Hepatocyte (in vitro differentiated cells): ENCODE measurements around the gene ARHGAP33. TPM values are rescaled to one million over a fixed set of nuclear protein-coding genes. Genes with fewer than 3 reads are reported as not detected.

Experiments
- DNase-seq: peaks from one replicate; pipeline ENCODE4 v3.0.0-alpha.2; 2016; ENCODE audit warnings: low spot score
- H2AFZ ChIP-seq: fragments of 200-600 bp; sonication (generic); 2 replicates; pipeline ENCODE4 v1.6.0; 2016; ENCODE audit warnings: antibody characterized with exemption, mild to moderate bottlenecking
- H3K27ac ChIP-seq: fragments of 200-600 bp; sonication (generic); 2 replicates; pipeline ENCODE4 v1.5.1; 2016; ENCODE audit warnings: mild to moderate bottlenecking
- H3K27me3 ChIP-seq: fragments of 200-600 bp; sonication (generic); 2 replicates; pipeline ENCODE4 v1.6.1; 2016
- H3K36me3 ChIP-seq: fragments of 200-600 bp; sonication (generic); replicated peaks from 2 replicates; pipeline ENCODE4 v1.5.1; 2016; ENCODE audit warnings: low read depth; ENCODE audit not compliant: insufficient read depth
- H3K4me1 ChIP-seq: fragments of 200-600 bp; sonication (generic); 2 replicates; pipeline ENCODE4 v1.5.1; 2016; ENCODE audit warnings: mild to moderate bottlenecking, moderate library complexity; ENCODE audit not compliant: insufficient read depth
- H3K4me2 ChIP-seq: fragments of 200-600 bp; sonication (generic); 2 replicates; pipeline ENCODE4 v1.6.0; 2016
- H3K4me3 ChIP-seq: fragments of 200-600 bp; sonication (generic); 2 replicates; pipeline ENCODE4 v1.5.1; 2016; ENCODE audit warnings: mild to moderate bottlenecking
- H3K79me2 ChIP-seq: fragments of 200-600 bp; sonication (generic); 2 replicates; pipeline ENCODE4 v1.6.0; 2017; ENCODE audit warnings: mild to moderate bottlenecking
- H3K9me2 ChIP-seq: fragments of 200-600 bp; sonication (generic); replicated peaks from 2 replicates; pipeline ENCODE4 v1.6.0; 2017; ENCODE audit warnings: mild to moderate bottlenecking; ENCODE audit not compliant: insufficient read depth
- H3K9me3 ChIP-seq: fragments of 200-600 bp; sonication (generic); 2 replicates; pipeline ENCODE4 v1.5.1; 2016; ENCODE audit warnings: low read depth, mild to moderate bottlenecking
- H4K20me1 ChIP-seq: fragments of 200-600 bp; sonication (generic); 2 replicates; pipeline ENCODE4 v1.6.0; 2016; ENCODE audit warnings: mild to moderate bottlenecking; ENCODE audit not compliant: insufficient read depth, poor library complexity, severe bottlenecking
- EZH2 ChIP-seq: fragments of 200-600 bp; sonication (generic); IDR thresholded peaks from 2 replicates; pipeline ENCODE4 v1.6.1; 2016; ENCODE audit warnings: antibody characterized with exemption, mild to moderate bottlenecking, borderline replicate concordance
- EZH2phosphoT487 ChIP-seq: fragments of 200-600 bp; sonication (generic); IDR thresholded peaks from one replicate; pipeline ENCODE4 v1.6.1; 2018; ENCODE audit warnings: antibody characterized with exemption, mild to moderate bottlenecking, low read depth, moderate library complexity; ENCODE audit not compliant: unreplicated experiment, severe bottlenecking
- WGBS: methylation state at CpG from one replicate; pipeline ENCODE4 v1.1.6; 2016; ENCODE audit warnings: low lambda C conversion rate; ENCODE audit errors: missing lambda C conversion rate; 5-methylcytosine and 5-hydroxymethylcytosine counted together
- polyA plus RNA-seq: library from polyadenylated mRNA; unstranded; fragments of >200 nt; fragmentation: Nextera tagmentation; extraction: Ambion mirVana; gene quantifications from 2 replicates; pipeline ENCODE4 v1.2.1, GENCODE V29; 2016
- total RNA-seq: library from RNA; depleted of rRNA; stranded (reverse); fragments of >200 nt; gene quantifications from 2 replicates; pipeline ENCODE4 v1.2.3, GENCODE V29; 2014
- TF ChIP-seq, protein P1 (sequence below): fragments of 200-600 bp; sonication (generic); IDR thresholded peaks from 2 replicates; pipeline ENCODE4 v1.5.1; 2016; ENCODE audit warnings: antibody characterized with exemption, mild to moderate bottlenecking; ENCODE audit not compliant: poor library complexity

The ARHGAP33 gene
- total and polyA plus RNA-seq, 2 experiments from 2014 or later: 6.7 to 7.9 TPM

DNA sequence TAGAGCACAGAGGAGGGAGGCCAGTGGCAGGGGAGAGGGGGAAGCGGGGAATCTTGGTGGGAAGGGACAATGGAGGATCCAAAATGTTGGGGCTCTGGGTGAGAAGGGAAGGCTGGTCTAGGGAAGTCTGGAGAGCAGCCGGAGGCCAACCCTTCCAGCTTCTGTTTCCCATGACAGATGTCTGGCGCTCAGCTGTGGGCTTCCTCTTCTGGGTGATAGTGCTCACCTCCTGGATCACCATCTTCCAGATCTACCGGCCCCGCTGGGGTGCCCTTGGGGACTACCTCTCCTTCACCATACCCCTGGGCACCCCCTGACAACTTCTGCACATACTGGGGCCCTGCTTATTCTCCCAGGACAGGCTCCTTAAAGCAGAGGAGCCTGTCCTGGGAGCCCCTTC, 28.8 kb upstream of the ARHGAP33 start:
- no peaks in the 10 kb centered on the region for H3K9me2 ChIP-seq
- no peaks in the 10 kb centered on the region for H3K36me3 ChIP-seq
- H3K27me3 ChIP-seq: no peaks in the 10 kb centered on the region
- no peak for DNase-seq
- peaks cover 11% of the 10 kb centered on the region for H3K4me1 ChIP-seq
- 93% methylated on average over 5 of the region's 5 CpGs for WGBS
- no peaks in the 10 kb centered on the region for H3K9me3 ChIP-seq
- peaks cover 36% of the 10 kb centered on the region for H3K79me2 ChIP-seq
- H3K4me3 ChIP-seq: peak overlapping the region; percentile 48
- TF ChIP-seq EZH2phosphoT487 (no peak), EZH2 (no peak)
- TF ChIP-seq, protein P1, sequence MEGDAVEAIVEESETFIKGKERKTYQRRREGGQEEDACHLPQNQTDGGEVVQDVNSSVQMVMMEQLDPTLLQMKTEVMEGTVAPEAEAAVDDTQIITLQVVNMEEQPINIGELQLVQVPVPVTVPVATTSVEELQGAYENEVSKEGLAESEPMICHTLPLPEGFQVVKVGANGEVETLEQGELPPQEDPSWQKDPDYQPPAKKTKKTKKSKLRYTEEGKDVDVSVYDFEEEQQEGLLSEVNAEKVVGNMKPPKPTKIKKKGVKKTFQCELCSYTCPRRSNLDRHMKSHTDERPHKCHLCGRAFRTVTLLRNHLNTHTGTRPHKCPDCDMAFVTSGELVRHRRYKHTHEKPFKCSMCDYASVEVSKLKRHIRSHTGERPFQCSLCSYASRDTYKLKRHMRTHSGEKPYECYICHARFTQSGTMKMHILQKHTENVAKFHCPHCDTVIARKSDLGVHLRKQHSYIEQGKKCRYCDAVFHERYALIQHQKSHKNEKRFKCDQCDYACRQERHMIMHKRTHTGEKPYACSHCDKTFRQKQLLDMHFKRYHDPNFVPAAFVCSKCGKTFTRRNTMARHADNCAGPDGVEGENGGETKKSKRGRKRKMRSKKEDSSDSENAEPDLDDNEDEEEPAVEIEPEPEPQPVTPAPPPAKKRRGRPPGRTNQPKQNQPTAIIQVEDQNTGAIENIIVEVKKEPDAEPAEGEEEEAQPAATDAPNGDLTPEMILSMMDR: no peak
- peak overlapping the region; percentile 93 for H3K4me2 ChIP-seq
- peak overlapping the region; percentile 73 for H3K27ac ChIP-seq
- no peak overlapping the region for H2AFZ ChIP-seq
- no peaks in the 10 kb centered on the region for H4K20me1 ChIP-seq

DNA sequence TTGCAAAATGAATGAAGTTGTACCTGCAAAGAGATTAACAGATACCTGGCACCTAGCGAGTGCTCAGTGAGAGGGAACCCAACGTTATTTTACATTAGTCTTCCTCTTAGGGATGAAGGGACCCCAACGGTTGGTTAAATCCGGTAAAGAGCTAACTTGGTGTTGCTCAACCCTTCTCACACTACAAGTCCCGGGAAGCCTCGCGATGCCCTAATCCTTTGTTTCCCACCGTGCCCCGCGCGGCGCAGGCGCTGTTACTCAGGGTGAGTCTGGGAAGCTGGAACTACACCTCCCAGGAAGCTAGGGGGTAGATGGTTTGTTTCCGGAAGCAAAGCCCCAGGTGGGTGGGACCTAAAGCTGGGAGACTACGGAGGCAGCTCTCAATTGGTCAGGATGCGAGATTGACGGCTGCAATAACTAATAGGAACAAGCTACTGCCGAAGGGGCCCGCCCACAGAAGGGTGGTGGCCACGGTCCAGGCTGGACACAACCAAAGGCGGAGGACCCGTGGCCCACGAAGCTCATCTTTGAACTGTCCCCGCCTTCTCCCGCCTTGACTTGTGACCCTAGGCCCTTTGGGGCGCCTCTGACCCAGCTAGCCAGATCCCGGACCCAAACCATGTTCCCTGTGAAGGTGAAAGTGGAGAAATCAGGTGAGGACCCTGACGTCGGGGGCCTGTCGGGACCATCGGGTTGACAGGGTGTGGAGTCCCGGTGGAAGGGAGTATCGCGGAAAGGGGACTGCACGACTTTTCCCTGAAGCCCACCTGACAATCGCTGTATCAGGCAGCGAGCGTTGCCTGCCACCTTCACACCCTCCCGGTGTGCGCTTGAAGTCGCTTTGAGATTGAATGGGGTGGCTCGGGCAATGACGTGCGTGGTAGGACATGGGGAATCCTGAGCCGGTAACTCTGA, 27.0 kb upstream of the ARHGAP33 start, which contains the start of gene LIN37:
Gene LIN37 (plus strand): TSS at position 471 of the 915 bp plus-strand sequence. CDS start 149 bp downstream, at position 620.
- peaks cover 41% of the 10 kb centered on the region for H3K79me2 ChIP-seq
- peaks cover 11% of the 10 kb centered on the region for H3K4me1 ChIP-seq
- H3K27me3 ChIP-seq: no peaks in the 10 kb centered on the region
- peak; percentile 99 for DNase-seq
- H3K9me3 ChIP-seq: no peaks in the 10 kb centered on the region
- peak within 1 kb of the TSS; percentile 36 for H3K27ac ChIP-seq
- no peaks in the 10 kb centered on the region for H4K20me1 ChIP-seq
- H2AFZ ChIP-seq: peak within 1 kb of the TSS; percentile 37
- peak within 1 kb of the TSS; percentile 93 for H3K4me2 ChIP-seq
- WGBS: 2% methylated on average over 45 of the region's 45 CpGs
- H3K36me3 ChIP-seq: no peaks in the 10 kb centered on the region
- peak within 1 kb of the TSS; percentile 48 for H3K4me3 ChIP-seq
- no peaks in the 10 kb centered on the region for H3K9me2 ChIP-seq
- TF ChIP-seq EZH2 (no peak), EZH2phosphoT487 (no peak)
- TF ChIP-seq, protein P1: no peak

DNA sequence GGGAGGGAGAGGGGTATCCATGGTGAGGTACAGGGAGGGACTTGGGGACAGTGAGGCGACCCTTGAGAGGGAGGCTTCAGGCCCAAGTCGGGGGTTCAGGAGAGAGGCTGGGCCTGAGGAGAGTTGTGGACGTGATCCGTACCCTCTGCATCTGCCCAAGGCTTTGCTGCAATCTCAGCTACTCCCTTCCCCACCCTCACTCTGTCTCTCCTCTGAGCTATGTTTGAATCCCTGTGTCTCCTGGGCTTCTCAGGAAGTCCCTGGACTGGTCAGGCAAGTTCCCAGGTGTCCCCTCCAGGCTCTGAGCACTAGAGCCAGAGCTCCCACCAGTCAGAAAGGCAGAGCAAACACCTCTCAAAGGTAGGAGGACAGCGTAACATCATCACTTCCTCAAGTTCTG, 25.2 kb upstream of the ARHGAP33 start:
- peaks cover 14% of the 10 kb centered on the region for H3K4me1 ChIP-seq
- peaks cover 41% of the 10 kb centered on the region for H3K79me2 ChIP-seq
- H4K20me1 ChIP-seq: no peaks in the 10 kb centered on the region
- no peak overlapping the region for H3K4me3 ChIP-seq
- no peaks in the 10 kb centered on the region for H3K9me3 ChIP-seq
- H3K27ac ChIP-seq: no peak overlapping the region
- peak overlapping the region; percentile 47 for H3K4me2 ChIP-seq
- 81% methylated on average over 4 of the region's 5 CpGs for WGBS
- no peak overlapping the region for H2AFZ ChIP-seq
- no peaks in the 10 kb centered on the region for H3K9me2 ChIP-seq
- H3K27me3 ChIP-seq: peaks cover 2% of the 10 kb centered on the region
- TF ChIP-seq EZH2phosphoT487 (no peak), EZH2 (no peak)
- TF ChIP-seq, protein P1: no peak
- no peak for DNase-seq
- H3K36me3 ChIP-seq: no peaks in the 10 kb centered on the region
